ENCODE results near the gene HNF1B. TPM values are rescaled to one million over a fixed set of nuclear protein-coding genes. Genes with fewer than 3 reads are reported as not detected.

Gene HNF1B
- total RNA-seq, 4 donors from 2014 or later, result not detected

GRCh38 chr17:37706446-37706845 is 38.4 kb downstream of the HNF1B start:
- 69 to 77% methylated on average over 2 of the region's 2 CpGs for WGBS, 2 donors
- intact Hi-C loops (cut with DNase I; ENCODE audit: low total_unique reads), result no loop called here

GRCh38 chr17:37702598-37702997 is 42.3 kb downstream of the HNF1B start:
- TF ChIP-seq POLR2A (IDR thresholded peaks at IDR 0.05) (no peak), CTCF (IDR thresholded peaks at IDR 0.05) (no peak)
- intact Hi-C loops (cut with DNase I; ENCODE audit: low total_unique reads), result no loop called here
- no peak overlapping the region for H3K4me3 ChIP-seq (ENCODE audit: low read depth, poor library complexity, severe bottlenecking)
- no peak for DNase-seq (ENCODE audit: low spot score in 2 of 2)

More at GRCh38 chr17:37706446-37706845, 38.4 kb downstream of the HNF1B start:
- no peak for DNase-seq (ENCODE audit: low spot score in 2 of 2)
- H3K4me3 ChIP-seq (ENCODE audit: low read depth, poor library complexity, severe bottlenecking), result no peak overlapping the region
- TF ChIP-seq POLR2A (IDR thresholded peaks at IDR 0.05), result no peak
- TF ChIP-seq CTCF (IDR thresholded peaks at IDR 0.05), result no peak

DNA sequence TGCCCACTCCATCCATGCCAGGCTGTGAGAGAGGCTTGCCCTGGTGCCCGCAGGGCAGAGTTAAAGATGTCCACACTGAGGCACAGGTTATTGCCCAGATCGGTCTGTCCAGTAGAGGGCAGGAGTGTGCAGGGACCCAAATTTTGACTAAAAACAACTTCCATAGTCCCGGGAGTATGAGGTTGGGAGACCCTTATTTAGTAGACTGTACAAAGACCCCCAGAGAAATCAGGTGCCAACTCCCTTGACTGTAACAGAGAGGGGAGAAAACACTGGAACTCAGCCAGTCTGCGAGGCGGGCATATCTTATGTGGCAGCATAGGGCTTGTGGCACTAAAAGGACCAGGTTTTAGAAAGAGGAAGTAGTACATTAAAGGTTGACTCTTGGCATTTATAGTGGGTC is 43.4 kb downstream of the HNF1B start:
- DNase-seq (ENCODE audit: low spot score in 2 of 2), result no peak
- WGBS, 2 donors, result 46 to 49% methylated on average over 5 of the region's 5 CpGs
- no peak overlapping the region for H3K4me3 ChIP-seq (ENCODE audit: low read depth, poor library complexity, severe bottlenecking)
- intact Hi-C loops (cut with DNase I; ENCODE audit: low total_unique reads), result no loop called here
- TF ChIP-seq CTCF (IDR thresholded peaks at IDR 0.05) (no peak), POLR2A (IDR thresholded peaks at IDR 0.05) (no peak)

- WGBS, 2 donors, result 83 to 89% methylated on average over 6 of the region's 6 CpGs
- H3K4me3 ChIP-seq (ENCODE audit: low read depth, poor library complexity, severe bottlenecking), result no peak overlapping the region
- DNase-seq (ENCODE audit: low spot score in 2 of 2), result no peak
- intact Hi-C loops (cut with DNase I; ENCODE audit: low total_unique reads), result no loop called here
- TF ChIP-seq POLR2A (IDR thresholded peaks at IDR 0.05), result no peak
Observed at GRCh38 chr17:37700881-37701280, 44.0 kb downstream of the HNF1B start.

DNA sequence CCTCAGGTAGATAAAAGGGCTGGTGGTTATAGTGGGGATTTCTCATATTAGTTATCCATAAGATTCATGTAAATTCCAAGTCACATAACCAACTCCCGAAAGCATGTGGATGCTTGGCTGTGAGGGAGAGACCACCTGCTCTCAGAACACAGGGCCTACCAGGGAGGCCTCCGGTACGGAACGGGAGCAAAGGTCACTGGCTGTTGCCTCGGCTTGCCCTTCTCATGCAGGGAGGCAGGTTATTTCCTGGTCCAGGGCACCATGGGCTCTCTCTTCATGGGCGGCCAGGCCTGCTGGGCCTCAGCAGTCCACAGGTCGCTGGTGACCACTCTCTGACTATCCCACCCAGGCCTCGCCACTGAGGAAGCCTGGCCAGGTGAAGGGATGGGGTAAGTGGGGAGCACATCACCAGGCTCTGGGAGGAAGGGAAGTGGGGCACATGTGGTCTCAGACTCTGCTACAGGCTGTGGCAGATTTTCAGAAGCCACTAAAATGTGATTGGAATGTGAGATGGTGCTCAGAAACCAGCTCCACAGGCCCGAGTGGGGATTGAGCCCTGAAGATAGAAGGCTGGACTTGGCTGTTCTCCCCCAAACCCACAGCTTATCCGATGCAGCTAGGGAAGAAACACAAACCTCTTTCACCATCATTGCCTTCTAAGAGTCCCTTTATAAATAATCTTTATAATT is 45.4 kb downstream of the HNF1B start:
- no peak overlapping the region for H3K4me3 ChIP-seq (ENCODE audit: low read depth, poor library complexity, severe bottlenecking)
- intact Hi-C loops (cut with DNase I; ENCODE audit: low total_unique reads), result no loop called here
- no peak for DNase-seq (ENCODE audit: low spot score in 2 of 2)
- WGBS, 2 donors, result 73 to 76% methylated on average over 10 of the region's 10 CpGs
- no peak for TF ChIP-seq CTCF (IDR thresholded peaks at IDR 0.05)
- no peak for TF ChIP-seq POLR2A (IDR thresholded peaks at IDR 0.05)

GRCh38 chr17:37698911-37699255 is 46.0 kb downstream of the HNF1B start:
- 87 to 90% methylated on average over 4 of the region's 4 CpGs for WGBS, 2 donors
- TF ChIP-seq POLR2A (IDR thresholded peaks at IDR 0.05) (no peak), CTCF (IDR thresholded peaks at IDR 0.05) (no peak)
- H3K4me3 ChIP-seq (ENCODE audit: low read depth, poor library complexity, severe bottlenecking), result no peak overlapping the region
- intact Hi-C loops (cut with DNase I; ENCODE audit: low total_unique reads), result no loop called here
- DNase-seq (ENCODE audit: low spot score in 2 of 2), result no peak

Data from lower leg skin (tissue), 4 donors.